Gastroesophageal sphincter (tissue), 4 donors: ENCODE results near the gene CLDN4. TPM values are rescaled to one million over a fixed set of nuclear protein-coding genes. Genes with fewer than 3 reads are reported as not detected.
"Not testable (repeated sequence)": the region's sequence is repeated elsewhere in the genome, so short reads cannot be mapped to it uniquely, and the experiment has no call there.

Experiments used
- ATAC-seq: fragments of 150-250 bp; one replicate; pipeline ENCODE4 v1.9.1; 2016; ENCODE audit warnings: mild to moderate bottlenecking, moderate library complexity
- H3K27ac ChIP-seq, 4 donors: fragments of 200-600 bp; sonication (generic) in 3 of 4; 1 replicate in 3 of 4; 2 replicates in 1 of 4; pipeline ENCODE4 v1.5.1; 2016 to 2019
- H3K27me3 ChIP-seq: fragments of 200-600 bp; sonication (generic); one replicate; pipeline ENCODE4 v1.5.1; 2019
- H3K36me3 ChIP-seq, 2 donors: fragments of 200-600 bp; sonication (generic); one replicate each; pipeline ENCODE4 v1.5.1; 2019; ENCODE audit warnings: control low read depth in 1 of 2
- H3K4me1 ChIP-seq, 3 donors: fragments of 200-600 bp; sonication (generic); 1 replicate in 2 of 3; 2 replicates in 1 of 3; pipeline ENCODE4 v1.5.1; 2016 to 2019; ENCODE audit warnings: control low read depth in 2 of 3
- H3K4me3 ChIP-seq, 2 donors: fragments of 200-600 bp; sonication (generic); one replicate each; pipeline ENCODE4 v1.5.1; 2019; ENCODE audit warnings: mild to moderate bottlenecking in 1 of 2, moderate library complexity in 1 of 2
- H3K9me3 ChIP-seq, 3 donors: fragments of 200-600 bp; sonication (generic); one replicate each; pipeline ENCODE4 v1.5.1; 2017 to 2019; ENCODE audit warnings: control low read depth in 2 of 3
- CTCF ChIP-seq, 4 experiments: fragments of 200-600 bp in 2 of 4; fragments of 450-650 bp in 2 of 4; sonication (generic) in 1 of 4; IDR thresholded peaks; one replicate each; pipeline ENCODE4 v1.5.1; 2017 to 2019; ENCODE audit warnings: antibody characterized with exemption in 4 of 4, mild to moderate bottlenecking in 2 of 4, moderate library complexity in 2 of 4
- EP300 ChIP-seq: sonication (generic); formaldehyde crosslinking; IDR thresholded peaks from one replicate; pipeline ENCODE4 v1.6.1; 2017; ENCODE audit warnings: antibody characterized with exemption, mild to moderate bottlenecking
- POLR2A ChIP-seq, 2 donors: fragments of 450-650 bp; IDR thresholded peaks; one replicate each; pipeline ENCODE4 v1.6.1; 2017; ENCODE audit warnings: antibody characterized with exemption in 2 of 2, mild to moderate bottlenecking in 2 of 2, moderate library complexity in 1 of 2
- POLR2AphosphoS5 ChIP-seq: sonication (generic); formaldehyde crosslinking; IDR thresholded peaks from one replicate; pipeline ENCODE4 v1.6.1; 2017; ENCODE audit warnings: antibody characterized with exemption
- WGBS, 2 donors: methylation state at CpG; one replicate each; pipeline ENCODE4 v1.1.5; 2018; ENCODE audit warnings: low coverage in 1 of 2; 5-methylcytosine and 5-hydroxymethylcytosine counted together
- total RNA-seq, 4 donors: library from RNA; depleted of rRNA; stranded (reverse); fragments of >200 nt; gene quantifications; one replicate each; pipeline ENCODE4 v1.1.0, GENCODE V29; 2016

Gene CLDN4
- total RNA-seq, 4 donors from 2014 or later = 0.54 to 16.8 (median 0.79) TPM

DNA sequence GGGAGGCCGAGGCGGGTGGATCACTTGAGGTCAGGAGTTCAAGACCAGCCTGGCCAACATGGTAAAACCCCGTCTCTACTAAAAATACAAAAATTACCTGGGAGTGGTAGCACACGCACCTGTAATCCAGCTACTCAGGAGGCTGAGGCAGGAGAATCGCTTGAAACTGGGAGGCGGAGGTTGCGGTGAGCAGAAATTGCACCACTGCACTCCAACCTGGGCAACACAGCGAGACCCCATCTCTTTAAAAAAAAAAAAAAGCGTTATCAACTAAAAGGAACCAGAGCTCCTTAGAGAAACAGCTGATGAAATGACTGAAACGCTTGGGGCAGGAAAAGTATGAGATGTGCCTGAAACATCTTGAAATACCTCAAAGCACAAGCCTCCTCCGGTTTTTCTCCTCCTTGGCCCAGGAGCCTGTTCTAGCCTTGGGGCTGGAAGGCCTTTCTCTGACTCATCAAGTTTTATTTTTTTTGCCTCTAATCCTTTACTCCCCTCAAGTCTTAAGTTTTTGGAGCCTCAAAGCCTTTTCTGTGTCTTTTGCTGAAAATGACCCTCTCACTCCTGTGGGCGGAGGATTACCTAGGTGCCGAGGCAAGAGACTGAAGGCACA is 14.2 kb downstream of the CLDN4 start:
- H3K36me3 ChIP-seq = no peaks in the 10 kb centered on the region
- H3K27me3 ChIP-seq = no peaks in the 10 kb centered on the region
- no peak overlapping the region for H3K4me3 ChIP-seq
- H3K4me1 ChIP-seq = peaks cover 0 to 30% (median 6%) of the 10 kb centered on the region in 3 donors
- H3K9me3 ChIP-seq = no peaks in the 10 kb centered on the region
- no peak for TF ChIP-seq POLR2A (IDR thresholded peaks at IDR 0.05)
- TF ChIP-seq EP300 = no peak
- no peak for TF ChIP-seq POLR2AphosphoS5
- TF ChIP-seq CTCF (IDR thresholded peaks at IDR 0.05) = no peak
- ATAC-seq = no peak
- H3K27ac ChIP-seq = no peak overlapping the region
- WGBS, 2 donors = 80 to 81% methylated on average over 6 to 12 of the region's 13 CpGs

- H3K36me3 ChIP-seq, H3K4me3 ChIP-seq, H3K9me3 ChIP-seq, ATAC-seq, H3K27me3 ChIP-seq: not testable (repeated sequence)
- 57 to 70% methylated on average over 7 to 11 of the region's 12 CpGs for WGBS, 2 donors
- H3K27ac ChIP-seq = peak overlapping the region in 2 of 4 donors; percentile 7 to 30
- H3K4me1 ChIP-seq = peaks cover 0 to 34% (median 6%) of the 10 kb centered on the region in 3 donors
Observed at GRCh38 chr7:73845701-73846195, 15.0 kb downstream of the CLDN4 start.

DNA sequence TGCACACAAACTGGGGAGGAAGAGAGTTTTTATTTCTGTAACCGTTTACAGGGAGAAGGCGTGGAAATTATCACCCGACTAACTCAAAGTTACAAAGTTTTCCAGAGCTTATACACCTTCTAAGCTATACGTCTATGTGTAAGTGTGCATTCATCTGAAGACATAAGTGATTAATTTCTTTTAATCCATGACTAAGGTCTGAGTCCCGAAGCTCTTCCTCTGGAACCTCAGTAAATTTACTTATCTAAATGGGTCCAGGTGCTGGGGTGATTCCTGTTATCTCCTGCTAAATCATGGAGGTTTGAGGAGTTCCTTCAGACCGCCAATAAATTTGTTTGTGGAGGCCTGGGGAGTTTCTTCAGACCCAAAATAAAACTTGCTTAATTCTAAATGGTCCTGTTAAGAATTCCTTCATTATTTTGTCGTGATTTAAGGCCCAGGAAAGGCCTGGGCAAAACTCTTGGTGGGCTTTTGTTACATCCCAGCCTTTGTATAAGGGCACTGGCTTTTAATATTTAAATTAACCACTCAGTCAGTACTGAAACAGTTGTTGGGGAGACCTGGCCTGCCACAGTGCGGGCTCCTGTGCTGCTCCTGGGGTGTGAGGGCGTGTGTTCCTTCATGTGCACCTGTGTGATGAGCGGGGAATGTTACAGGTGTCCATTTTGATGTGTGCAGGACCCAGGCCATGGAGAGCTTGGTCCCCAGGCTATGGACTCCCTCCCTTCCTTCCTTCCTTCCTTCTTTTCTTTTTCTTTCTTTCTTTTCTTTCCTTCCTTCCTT is 17.3 kb downstream of the CLDN4 start:
- H3K27me3 ChIP-seq = no peaks in the 10 kb centered on the region
- ATAC-seq = no peak
- no peak for TF ChIP-seq CTCF (IDR thresholded peaks at IDR 0.05)
- no peak for TF ChIP-seq EP300
- TF ChIP-seq POLR2AphosphoS5 = no peak
- TF ChIP-seq POLR2A (IDR thresholded peaks at IDR 0.05) = no peak
- H3K9me3 ChIP-seq = no peaks in the 10 kb centered on the region
- no peaks in the 10 kb centered on the region for H3K36me3 ChIP-seq
- H3K4me3 ChIP-seq = no peak overlapping the region
- no peak overlapping the region for H3K27ac ChIP-seq
- WGBS, 2 donors = 89 to 92% methylated on average over 6 to 10 of the region's 10 CpGs
- peaks cover 0 to 27% (median 3%) of the 10 kb centered on the region in 3 donors for H3K4me1 ChIP-seq

DNA sequence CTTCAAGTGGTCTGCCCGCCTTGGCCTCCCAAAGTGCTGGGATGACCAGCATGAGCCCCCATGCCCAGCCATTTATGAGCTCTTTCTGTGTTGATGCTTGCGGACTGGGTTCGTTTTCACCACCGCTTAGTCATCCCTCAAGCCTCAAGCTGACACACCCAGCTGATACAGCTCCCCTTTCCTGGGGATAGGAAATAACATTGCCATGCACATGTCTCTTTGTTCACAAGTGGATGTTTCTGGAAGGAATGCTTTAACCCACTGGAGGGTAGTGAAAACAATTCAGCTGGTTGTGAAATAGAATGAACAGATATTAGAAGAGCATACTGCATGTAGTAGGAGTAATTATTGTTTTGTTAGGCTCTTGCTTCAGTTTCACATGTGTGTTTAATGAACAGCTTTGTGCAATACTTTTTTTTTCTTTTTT is 20.0 kb downstream of the CLDN4 start:
- TF ChIP-seq EP300 = no peak
- TF ChIP-seq CTCF (IDR thresholded peaks at IDR 0.05) = no peak
- no peak for TF ChIP-seq POLR2A (IDR thresholded peaks at IDR 0.05)
- TF ChIP-seq POLR2AphosphoS5 = no peak
- H3K27ac ChIP-seq = peak overlapping the region in 3 of 4 donors; percentile 42 to 77 (median 62)
- H3K27me3 ChIP-seq = peaks cover 2% of the 10 kb centered on the region
- H3K9me3 ChIP-seq = no peaks in the 10 kb centered on the region
- 46 to 82% methylated on average over 2 to 3 of the region's 4 CpGs for WGBS, 2 donors
- H3K4me3 ChIP-seq = no peak overlapping the region
- H3K36me3 ChIP-seq = no peaks in the 10 kb centered on the region
- peaks cover 0 to 24% (median 3%) of the 10 kb centered on the region in 3 donors for H3K4me1 ChIP-seq
- peak; percentile 85 for ATAC-seq

GRCh38 chr7:73851410-73852338 is 20.9 kb downstream of the CLDN4 start:
- WGBS, 2 donors = 30 to 39% methylated on average over 3 to 7 of the region's 8 CpGs
- ATAC-seq = peak; percentile 77
- Histone ChIP-seq H3K9me3 (no peaks in the 10 kb centered on the region), H3K27me3 (peaks cover 9% of the 10 kb centered on the region), H3K36me3 (no peaks in the 10 kb centered on the region), H3K4me1 (peaks cover 0 to 26% (median 3%) of the 10 kb centered on the region in 3 donors), H3K4me3 (no peak overlapping the region), H3K27ac (peak overlapping the region in 3 of 4 donors; percentile 42 to 83 (median 77))
- TF ChIP-seq CTCF (IDR thresholded peaks at IDR 0.05) (no peak), POLR2AphosphoS5 (peak; percentile 49)
